GM12872 (cell line): ENCODE data around the gene ERH.

Source experiments
- CTCF ChIP-seq: IDR thresholded peaks from 3 replicates; pipeline ENCODE4 v1.5.1; 2011; ENCODE audit warnings: low read depth, mild to moderate bottlenecking, low read length, moderate library complexity; ENCODE audit not compliant: insufficient read depth

Gene ERH

GRCh38 chr14:69404883-69405282 is 6.8 kb upstream of the ERH start:
- TF ChIP-seq CTCF, result no peak

GRCh38 chr14:69404478-69404877 is 6.4 kb upstream of the ERH start:
- TF ChIP-seq CTCF, result no peak

GRCh38 chr14:69401841-69402240 is 3.7 kb upstream of the ERH start:
- no peak for TF ChIP-seq CTCF

GRCh38 chr14:69400154-69400553 is 2.1 kb upstream of the ERH start:
- TF ChIP-seq CTCF, result no peak

- TF ChIP-seq CTCF, result no peak
Observed at GRCh38 chr14:69399750-69400149, 1.7 kb upstream of the ERH start.

- no peak for TF ChIP-seq CTCF
Observed at GRCh38 chr14:69398818-69399210, 715 bp upstream of the ERH start.

- no peak for TF ChIP-seq CTCF
Observed at GRCh38 chr14:69395929-69396328, 2.2 kb downstream of the ERH start.

GRCh38 chr14:69392481-69392880 is 5.6 kb downstream of the ERH start:
- no peak for TF ChIP-seq CTCF
